GM12891 (cell line): ENCODE data around the gene LRRC4B.

Experiments used
- POLR2A ChIP-seq: IDR thresholded peaks from 2 replicates; pipeline ENCODE4 v1.6.1; 2011; ENCODE audit warnings: low read depth, low read length, control low read depth
- POLR2AphosphoS5 ChIP-seq: IDR thresholded peaks from 2 replicates; pipeline ENCODE4 v1.6.1; 2011; ENCODE audit warnings: low read depth, low read length, control low read depth

DNA sequence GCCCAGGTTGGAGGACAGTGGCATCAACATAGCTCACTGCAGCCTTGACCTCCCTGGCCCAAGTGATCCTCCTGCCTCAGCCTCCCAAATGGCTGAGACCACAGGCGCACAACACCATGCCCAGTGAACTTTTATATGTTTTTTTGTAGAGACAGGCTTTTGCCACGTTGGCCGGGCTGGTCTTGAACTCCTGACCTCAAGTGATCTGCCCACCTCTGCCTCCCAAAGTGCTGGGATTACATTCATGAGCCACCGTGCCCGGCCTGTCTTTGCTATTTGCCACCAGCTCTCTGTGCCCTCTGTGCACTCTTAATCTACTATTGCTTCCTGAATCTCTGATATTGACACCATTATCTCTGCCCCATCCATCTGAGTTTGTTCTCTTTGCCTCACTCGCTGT, 34.3 kb upstream of the LRRC4B start:
- no peak for TF ChIP-seq POLR2AphosphoS5
- no peak for TF ChIP-seq POLR2A
